Activated CD4-positive, CD25-positive, alpha-beta regulatory T cell (primary cell): ENCODE data around the gene MORF4L2.
"Not testable (repeated sequence)": the region's sequence is repeated elsewhere in the genome, so short reads cannot be mapped to it uniquely, and the experiment has no call there.

Source experiments
- DNase-seq, 4 experiments: peaks; one replicate each; lab custom pipeline; 2025; lab: John Stamatoyannopoulos, UW

The MORF4L2 gene

GRCh38 chrX:103678199-103678993 lies 8.1 kb downstream of the MORF4L2 start:
- no peak for DNase-seq

GRCh38 chrX:103674531-103675454 lies 11.7 kb downstream of the MORF4L2 start:
- DNase-seq: no peak

- no peak for DNase-seq
Observed at GRCh38 chrX:103669745-103670144, 16.8 kb downstream of the MORF4L2 start.

GRCh38 chrX:103666202-103667107 lies 20.0 kb downstream of the MORF4L2 start:
- DNase-seq: no peak

- no peak for DNase-seq
Observed at GRCh38 chrX:103663981-103664762, 22.3 kb downstream of the MORF4L2 start.

GRCh38 chrX:103659460-103659859 lies 27.0 kb downstream of the MORF4L2 start:
- DNase-seq: not testable (repeated sequence)

GRCh38 chrX:103658681-103659433 lies 27.6 kb downstream of the MORF4L2 start:
- no peak for DNase-seq

GRCh38 chrX:103657066-103657465 lies 29.4 kb downstream of the MORF4L2 start:
- DNase-seq: not testable (repeated sequence)

- DNase-seq: no peak
Observed at GRCh38 chrX:103656617-103657016, 29.9 kb downstream of the MORF4L2 start.

- DNase-seq: not testable (repeated sequence)
Observed at GRCh38 chrX:103655230-103656000, 31.1 kb downstream of the MORF4L2 start.

GRCh38 chrX:103651151-103651773 lies 35.2 kb downstream of the MORF4L2 start:
- DNase-seq: no peak

GRCh38 chrX:103647630-103648029 lies 38.9 kb downstream of the MORF4L2 start:
- DNase-seq: no peak

GRCh38 chrX:103644125-103644524 lies 42.4 kb downstream of the MORF4L2 start:
- DNase-seq: no peak

- DNase-seq: no peak
Observed at GRCh38 chrX:103640401-103641155, 45.9 kb downstream of the MORF4L2 start.

GRCh38 chrX:103638479-103639346 lies 47.8 kb downstream of the MORF4L2 start:
- not testable (repeated sequence) for DNase-seq

- no peak for DNase-seq
Observed at GRCh38 chrX:103637604-103638338, 48.7 kb downstream of the MORF4L2 start.

- DNase-seq: no peak
Observed at GRCh38 chrX:103635436-103635835, 51.1 kb downstream of the MORF4L2 start.
